ENCODE results near the gene SPACA9. TPM values are rescaled to one million over a fixed set of nuclear protein-coding genes. Genes with fewer than 3 reads are reported as not detected.

Gene SPACA9
- total RNA-seq = 10 to 100 TPM in 4 of 9 donors, 1 to 10 TPM in 5; 3.9 to 13.5 (median 7.4) TPM
- polyA plus RNA-seq = 10 to 100 TPM in 2 of 3 donors, 1 to 10 TPM in 1; 9.1 to 16.6 (median 14.2) TPM
- long read RNA-seq, donor 1 = 0 reads
- long read RNA-seq, donor 2, partial matches to known transcripts = 0 of 2 reads
- long read RNA-seq, donor 2, other reads (novel, unspliced or antisense) = 0 of 2 reads
- long read RNA-seq, donor 3 = 0 reads
- long read RNA-seq, donor 4, partial matches to known transcripts = 2 of 9 reads
- long read RNA-seq, donor 4, other reads (novel, unspliced or antisense) = 6 of 9 reads
- long read RNA-seq, donor 5, transcript SPACA9-203 (4 exons, 2,536 nt) = major isoform, 11 of 25 reads
- long read RNA-seq, donor 5, partial matches to known transcripts = 6 of 25 reads
- long read RNA-seq, donor 5, other reads (novel, unspliced or antisense) = 4 of 25 reads
- long read RNA-seq, donor 6, partial matches to known transcripts = 8 of 17 reads
- long read RNA-seq, donor 6, other reads (novel, unspliced or antisense) = 6 of 17 reads
- long read RNA-seq, donor 7 = 0 reads
- long read RNA-seq, donor 8, partial matches to known transcripts = 0 of 1 reads
- long read RNA-seq, donor 8, other reads (novel, unspliced or antisense) = 0 of 1 reads
- long read RNA-seq, donor 9, partial matches to known transcripts = 0 of 3 reads
- long read RNA-seq, donor 9, other reads (novel, unspliced or antisense) = 0 of 3 reads
- long read RNA-seq, donor 10, partial matches to known transcripts = 0 of 1 reads
- long read RNA-seq, donor 10, other reads (novel, unspliced or antisense) = 0 of 1 reads

GRCh38 chr9:132878695-132879456 lies at the start of gene SPACA9:
TSS of gene SPACA9 (plus strand) at chr9:132878898. CDS start at chr9:132883948, 5,050 bp downstream.
- no peaks in the 10 kb centered on the region for H3K36me3 ChIP-seq (replicated peaks in 1 of 2)
- H3K4me3 ChIP-seq = peak within 1 kb of the TSS; percentile 63 to 95 (median 82)
- WGBS, 4 donors = 11 to 25% (median 12%) methylated on average over 23 to 42 of the region's 42 CpGs
- H3K4me1 ChIP-seq (replicated peaks in 1 of 2) = peaks cover 4 to 8% of the 10 kb centered on the region in 2 donors
- no peaks in the 10 kb centered on the region for H3K9me3 ChIP-seq (replicated peaks in 1 of 3)
- peak; percentile 57 to 82 (median 66) for DNase-seq
- TF ChIP-seq, protein P1, sequence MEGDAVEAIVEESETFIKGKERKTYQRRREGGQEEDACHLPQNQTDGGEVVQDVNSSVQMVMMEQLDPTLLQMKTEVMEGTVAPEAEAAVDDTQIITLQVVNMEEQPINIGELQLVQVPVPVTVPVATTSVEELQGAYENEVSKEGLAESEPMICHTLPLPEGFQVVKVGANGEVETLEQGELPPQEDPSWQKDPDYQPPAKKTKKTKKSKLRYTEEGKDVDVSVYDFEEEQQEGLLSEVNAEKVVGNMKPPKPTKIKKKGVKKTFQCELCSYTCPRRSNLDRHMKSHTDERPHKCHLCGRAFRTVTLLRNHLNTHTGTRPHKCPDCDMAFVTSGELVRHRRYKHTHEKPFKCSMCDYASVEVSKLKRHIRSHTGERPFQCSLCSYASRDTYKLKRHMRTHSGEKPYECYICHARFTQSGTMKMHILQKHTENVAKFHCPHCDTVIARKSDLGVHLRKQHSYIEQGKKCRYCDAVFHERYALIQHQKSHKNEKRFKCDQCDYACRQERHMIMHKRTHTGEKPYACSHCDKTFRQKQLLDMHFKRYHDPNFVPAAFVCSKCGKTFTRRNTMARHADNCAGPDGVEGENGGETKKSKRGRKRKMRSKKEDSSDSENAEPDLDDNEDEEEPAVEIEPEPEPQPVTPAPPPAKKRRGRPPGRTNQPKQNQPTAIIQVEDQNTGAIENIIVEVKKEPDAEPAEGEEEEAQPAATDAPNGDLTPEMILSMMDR (IDR thresholded peaks at IDR 0.05) = no peak
- TF ChIP-seq POLR2A (IDR thresholded peaks at IDR 0.05) = no peak
- no peaks in the 10 kb centered on the region for H3K27me3 ChIP-seq
- H3K27ac ChIP-seq = peak within 1 kb of the TSS in 3 of 5 donors; percentile 47 to 78 (median 71)
- intact Hi-C loops (cut with DNase I) = loop anchor here in 1 of 2 donors (10.0 kb wide), 1 partner anchor 204 kb away; the partner anchor contains the start of gene GTF3C4

- no peaks in the 10 kb centered on the region for H3K36me3 ChIP-seq (replicated peaks in 1 of 2)
- no peaks in the 10 kb centered on the region for H3K4me1 ChIP-seq (replicated peaks in 1 of 2)
- H3K4me3 ChIP-seq = no peak overlapping the region
- TF ChIP-seq, protein P1 (IDR thresholded peaks at IDR 0.05) = no peak
- no peak for TF ChIP-seq POLR2A (IDR thresholded peaks at IDR 0.05)
- intact Hi-C loops (cut with DNase I) = no loop called here
- DNase-seq = no peak
- H3K27me3 ChIP-seq = no peaks in the 10 kb centered on the region
- no peaks in the 10 kb centered on the region for H3K9me3 ChIP-seq (replicated peaks in 1 of 3)
- H3K27ac ChIP-seq = no peak overlapping the region
- WGBS, 4 donors = 67 to 80% (median 77%) methylated on average over 9 of the region's 9 CpGs
These were observed 46.4 kb upstream of the SPACA9 start for GRCh38 chr9:132832171-132832881.

GRCh38 chr9:132833550-132834121 lies 45.1 kb upstream of the SPACA9 start:
- 74 to 80% (median 78%) methylated on average over 24 of the region's 24 CpGs for WGBS, 4 donors
- Histone ChIP-seq H3K4me3 (no peak overlapping the region), H3K9me3 (replicated peaks in 1 of 3) (no peaks in the 10 kb centered on the region), H3K4me1 (replicated peaks in 1 of 2) (no peaks in the 10 kb centered on the region), H3K27me3 (no peaks in the 10 kb centered on the region), H3K36me3 (replicated peaks in 1 of 2) (no peaks in the 10 kb centered on the region), H3K27ac (no peak overlapping the region)
- no peak for DNase-seq
- TF ChIP-seq POLR2A (IDR thresholded peaks at IDR 0.05) = no peak
- TF ChIP-seq, protein P1 (IDR thresholded peaks at IDR 0.05) = no peak
- intact Hi-C loops (cut with DNase I) = no loop called here

All from adrenal gland (tissue), 19 donors.